Liver (tissue), 9 donors: Measurements from ENCODE around the gene MSH4. TPM values are rescaled to one million over a fixed set of nuclear protein-coding genes. Genes with fewer than 3 reads are reported as not detected.

Experiments used
- DNase-seq: peaks from one replicate; pipeline ENCODE4 v3.0.0-alpha.2; 2017; ENCODE audit warnings: low spot score
- H3K27ac ChIP-seq, 2 donors: one replicate each; pipeline ENCODE4 v1.7.0; 2013; ENCODE audit warnings: inconsistent platforms in 2 of 2, low read length in 2 of 2, control low read depth in 1 of 2, low read depth in 1 of 2, mild to moderate bottlenecking in 1 of 2
- H3K27me3 ChIP-seq, 4 donors: one replicate each; pipeline versions ENCODE4 v1.6.1 to v1.7.0; 2013; ENCODE audit warnings: low read length in 3 of 4, inconsistent platforms in 1 of 4, mild to moderate bottlenecking in 1 of 4, moderate library complexity in 1 of 4; ENCODE audit not compliant: control insufficient read depth in 4 of 4, insufficient read depth in 4 of 4
- H3K36me3 ChIP-seq, 4 donors: one replicate each; pipeline versions ENCODE4 v1.6.1 to v1.7.0; 2013; ENCODE audit warnings: low read length in 3 of 4, mild to moderate bottlenecking in 3 of 4, low read depth in 1 of 4, moderate library complexity in 1 of 4; ENCODE audit not compliant: control insufficient read depth in 4 of 4, insufficient read depth in 3 of 4
- H3K4me1 ChIP-seq, 4 donors: one replicate each; pipeline versions ENCODE4 v1.6.1 to v1.7.0; 2013; ENCODE audit warnings: low read length in 3 of 4, mild to moderate bottlenecking in 3 of 4, moderate library complexity in 1 of 4; ENCODE audit not compliant: control insufficient read depth in 4 of 4, insufficient read depth in 4 of 4
- H3K4me3 ChIP-seq, 3 donors: one replicate each; pipeline versions ENCODE4 v1.6.1 to v1.7.0; 2013; ENCODE audit warnings: low read length in 3 of 3, control low read depth in 1 of 3, low read depth in 1 of 3, mild to moderate bottlenecking in 1 of 3
- H3K9ac ChIP-seq, 2 donors: one replicate each; pipeline ENCODE4 v1.7.0; 2013; ENCODE audit warnings: low read length in 2 of 2, mild to moderate bottlenecking in 2 of 2, moderate library complexity in 2 of 2, control low read depth in 1 of 2, low read depth in 1 of 2
- H3K9me3 ChIP-seq, 4 donors: one replicate each; pipeline versions ENCODE4 v1.6.1 to v1.7.0; 2013; ENCODE audit warnings: low read length in 3 of 4; ENCODE audit not compliant: control insufficient read depth in 4 of 4
- CTCF ChIP-seq: fragments of 150-350 bp; IDR thresholded peaks from 2 replicates; pipeline ENCODE4 v1.5.1; 2017; ENCODE audit warnings: improper control_type of control experiment, low read depth, low read length; ENCODE audit not compliant: missing input control
- EGR1 ChIP-seq, 2 donors: IDR thresholded peaks; 2 replicates each; pipeline ENCODE4 v1.6.1; 2016 to 2018; ENCODE audit warnings: antibody characterized with exemption in 2 of 2, low read depth in 2 of 2
- FOXA1 ChIP-seq: IDR thresholded peaks from 2 replicates; pipeline ENCODE4 v1.6.1; 2016; ENCODE audit warnings: antibody characterized with exemption
- FOXA2 ChIP-seq: IDR thresholded peaks from 2 replicates; pipeline ENCODE4 v1.6.1; 2016; ENCODE audit warnings: antibody characterized with exemption
- GABPA ChIP-seq, 2 donors: IDR thresholded peaks in 1 of 2; conservative IDR thresholded peaks in 1 of 2; 2 replicates each; pipeline ENCODE4 v1.6.1; 2016; ENCODE audit warnings: antibody characterized with exemption in 2 of 2, mild to moderate bottlenecking in 1 of 2, moderate library complexity in 1 of 2
- HNF4A ChIP-seq, 2 donors: conservative IDR thresholded peaks; 2 replicates each; pipeline ENCODE4 v1.6.1; 2016; ENCODE audit warnings: antibody characterized with exemption in 2 of 2, mild to moderate bottlenecking in 2 of 2
- HNF4G ChIP-seq: IDR thresholded peaks from 2 replicates; pipeline ENCODE4 v1.6.1; 2016; ENCODE audit warnings: antibody characterized with exemption
- JUND ChIP-seq, 2 donors: IDR thresholded peaks; 2 replicates each; pipeline ENCODE4 v1.6.1; 2016; ENCODE audit warnings: antibody characterized with exemption in 2 of 2
- NR2F2 ChIP-seq: IDR thresholded peaks from 2 replicates; pipeline ENCODE4 v1.6.1; 2016; ENCODE audit warnings: antibody characterized with exemption
- RAD21 ChIP-seq, 2 donors: IDR thresholded peaks; 2 replicates each; pipeline ENCODE4 v1.6.1; 2016; ENCODE audit warnings: antibody characterized with exemption in 2 of 2, mild to moderate bottlenecking in 2 of 2
- REST ChIP-seq: IDR thresholded peaks from 2 replicates; pipeline ENCODE4 v1.6.1; 2016; ENCODE audit warnings: antibody characterized with exemption, mild to moderate bottlenecking
- RXRA ChIP-seq, 2 donors: IDR thresholded peaks; 2 replicates each; pipeline ENCODE4 v1.6.1; 2017 to 2018; ENCODE audit warnings: antibody characterized with exemption in 2 of 2, mild to moderate bottlenecking in 1 of 2
- SP1 ChIP-seq: IDR thresholded peaks from 2 replicates; pipeline ENCODE4 v1.6.1; 2018; ENCODE audit warnings: antibody characterized with exemption, mild to moderate bottlenecking
- TAF1 ChIP-seq: conservative IDR thresholded peaks from 2 replicates; pipeline ENCODE4 v1.6.1; 2016; ENCODE audit warnings: antibody characterized with exemption, mild to moderate bottlenecking
- YY1 ChIP-seq: IDR thresholded peaks from 2 replicates; pipeline ENCODE4 v1.6.1; 2016; ENCODE audit warnings: antibody characterized with exemption, mild to moderate bottlenecking
- WGBS: extraction: QIAGEN DNeasy Blood & Tissue Kit; methylation state at CpG from one replicate; pipeline ENCODE4 v1.1.7; 2013; 5-methylcytosine and 5-hydroxymethylcytosine counted together
- polyA plus RNA-seq, 2 donors: library from polyadenylated mRNA; stranded (reverse) in 1 of 2; unstranded in 1 of 2; fragments of 200-250 nt in 1 of 2; fragments of >200 nt in 1 of 2; fragmentation: Nextera tagmentation in 1 of 2; extraction: Ambion mirVana in 1 of 2; gene quantifications; one replicate each; pipeline versions ENCODE4 v1.2.1 to v1.2.3, GENCODE V29; 2013 to 2015
- total RNA-seq, 2 donors: library from RNA; depleted of rRNA; stranded (reverse); fragments of >200 nt; gene quantifications; one replicate each; pipeline ENCODE4 v1.2.3, GENCODE V29; 2014
- TF ChIP-seq, protein P1 (sequence below): IDR thresholded peaks from 2 replicates; pipeline ENCODE4 v1.6.1; 2016; ENCODE audit warnings: antibody characterized with exemption
- TF ChIP-seq, protein P2 (sequence below): IDR thresholded peaks from 2 replicates; pipeline ENCODE4 v1.6.1; 2016; ENCODE audit warnings: antibody characterized with exemption
- TF ChIP-seq, protein P3 (sequence below): IDR thresholded peaks from 2 replicates; pipeline ENCODE4 v1.6.1; 2016; ENCODE audit warnings: antibody characterized with exemption
- donor health status: healthy.
- donor health status: healthy.
- donor health status: healthy.
- donor health status: healthy.
- donor health status: healthy.

Gene MSH4
- total and polyA plus RNA-seq, 4 donors = 0.08 to 0.14 TPM; not detected in 2

GRCh38 chr1:75836528-75837100 is 39.9 kb downstream of the MSH4 start:
- Histone ChIP-seq H3K4me3 (no peak overlapping the region), H3K9me3 (no peaks in the 10 kb centered on the region), H3K27ac (no peak overlapping the region), H3K9ac (no peak overlapping the region), H3K36me3 (no peaks in the 10 kb centered on the region), H3K4me1 (no peaks in the 10 kb centered on the region), H3K27me3 (no peaks in the 10 kb centered on the region)
- DNase-seq = no peak
- 70% methylated on average over 2 of the region's 2 CpGs for WGBS
- no peak for TF ChIP-seq RXRA (IDR thresholded peaks at IDR 0.05)
- TF ChIP-seq EGR1 (IDR thresholded peaks at IDR 0.05; ENCODE audit: low read depth in 2 of 2) = no peak
- no peak for TF ChIP-seq SP1
- no peak for TF ChIP-seq HNF4A (conservative IDR thresholded peaks at IDR 0.05)
- TF ChIP-seq, protein P1, sequence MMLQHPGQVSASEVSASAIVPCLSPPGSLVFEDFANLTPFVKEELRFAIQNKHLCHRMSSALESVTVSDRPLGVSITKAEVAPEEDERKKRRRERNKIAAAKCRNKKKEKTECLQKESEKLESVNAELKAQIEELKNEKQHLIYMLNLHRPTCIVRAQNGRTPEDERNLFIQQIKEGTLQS = no peak
- TF ChIP-seq FOXA1 = no peak
- TF ChIP-seq TAF1 = no peak

GRCh38 chr1:75838079-75838478 is 41.4 kb downstream of the MSH4 start:
- Histone ChIP-seq H3K4me1 (no peaks in the 10 kb centered on the region), H3K9ac (no peak overlapping the region)

More at GRCh38 chr1:75838079-75838478, 41.4 kb downstream of the MSH4 start:
- H3K4me3 ChIP-seq = no peak overlapping the region
- H3K9me3 ChIP-seq = no peaks in the 10 kb centered on the region
- no peaks in the 10 kb centered on the region for H3K27me3 ChIP-seq
- TF ChIP-seq EGR1 (IDR thresholded peaks at IDR 0.05; ENCODE audit: low read depth in 2 of 2) = no peak
- no peak for TF ChIP-seq HNF4A (conservative IDR thresholded peaks at IDR 0.05)
- no peak for TF ChIP-seq TAF1
- no peak for TF ChIP-seq NR2F2
- TF ChIP-seq YY1 = no peak
- no peak for TF ChIP-seq CTCF
- no peak for TF ChIP-seq RXRA (IDR thresholded peaks at IDR 0.05)
- TF ChIP-seq, protein P1 = no peak
- TF ChIP-seq REST = no peak
- no peak for TF ChIP-seq JUND (IDR thresholded peaks at IDR 0.05)
- TF ChIP-seq GABPA (IDR thresholded peaks at IDR 0.05 in 1 of 2, conservative IDR thresholded peaks at IDR 0.05 in 1 of 2) = no peak
- TF ChIP-seq HNF4G = no peak
- TF ChIP-seq FOXA2 = no peak
- TF ChIP-seq SP1 = no peak
- no peak for TF ChIP-seq RAD21 (IDR thresholded peaks at IDR 0.05)
- TF ChIP-seq FOXA1 = no peak
- TF ChIP-seq, protein P2, sequence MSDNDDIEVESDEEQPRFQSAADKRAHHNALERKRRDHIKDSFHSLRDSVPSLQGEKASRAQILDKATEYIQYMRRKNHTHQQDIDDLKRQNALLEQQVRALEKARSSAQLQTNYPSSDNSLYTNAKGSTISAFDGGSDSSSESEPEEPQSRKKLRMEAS = no peak
- TF ChIP-seq, protein P3, sequence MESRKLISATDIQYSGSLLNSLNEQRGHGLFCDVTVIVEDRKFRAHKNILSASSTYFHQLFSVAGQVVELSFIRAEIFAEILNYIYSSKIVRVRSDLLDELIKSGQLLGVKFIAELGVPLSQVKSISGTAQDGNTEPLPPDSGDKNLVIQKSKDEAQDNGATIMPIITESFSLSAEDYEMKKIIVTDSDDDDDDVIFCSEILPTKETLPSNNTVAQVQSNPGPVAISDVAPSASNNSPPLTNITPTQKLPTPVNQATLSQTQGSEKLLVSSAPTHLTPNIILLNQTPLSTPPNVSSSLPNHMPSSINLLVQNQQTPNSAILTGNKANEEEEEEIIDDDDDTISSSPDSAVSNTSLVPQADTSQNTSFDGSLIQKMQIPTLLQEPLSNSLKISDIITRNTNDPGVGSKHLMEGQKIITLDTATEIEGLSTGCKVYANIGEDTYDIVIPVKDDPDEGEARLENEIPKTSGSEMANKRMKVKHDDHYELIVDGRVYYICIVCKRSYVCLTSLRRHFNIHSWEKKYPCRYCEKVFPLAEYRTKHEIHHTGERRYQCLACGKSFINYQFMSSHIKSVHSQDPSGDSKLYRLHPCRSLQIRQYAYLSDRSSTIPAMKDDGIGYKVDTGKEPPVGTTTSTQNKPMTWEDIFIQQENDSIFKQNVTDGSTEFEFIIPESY = no peak
- H3K36me3 ChIP-seq = no peaks in the 10 kb centered on the region
- no peak for DNase-seq
- no peak overlapping the region for H3K27ac ChIP-seq
- WGBS = 64% methylated on average over 2 of the region's 2 CpGs
